ENCODE results near the gene CD244.

DNA sequence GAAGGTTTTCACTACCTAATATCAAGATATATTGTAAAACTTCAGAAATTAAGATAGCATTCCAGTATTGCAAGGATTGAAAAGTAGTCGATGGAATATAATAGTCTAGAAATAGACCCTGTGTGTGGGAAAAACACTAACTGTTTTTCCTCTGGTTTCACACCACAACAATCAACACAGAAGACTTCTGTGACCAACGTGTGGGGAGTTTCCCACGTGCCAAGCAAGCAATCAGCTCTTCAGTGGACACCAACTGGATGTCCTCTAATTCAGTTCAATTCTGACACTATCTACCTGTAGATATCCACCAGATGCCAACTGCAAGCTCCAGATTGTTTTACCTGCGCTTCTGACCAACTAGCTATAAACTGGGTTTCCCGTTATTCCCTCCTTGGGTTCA is 12.1 kb downstream of the CD244 start:
- TF ChIP-seq TAF1 (IDR thresholded peaks at IDR 0.05; ENCODE audit: low read depth), result no peak
- TF ChIP-seq EGR1 (IDR thresholded peaks at IDR 0.05), result no peak
- no peak for TF ChIP-seq TEAD4 (IDR thresholded peaks at IDR 0.05)
- no peak for TF ChIP-seq REST (IDR thresholded peaks at IDR 0.05; ENCODE audit: low read depth)
- no peak for TF ChIP-seq RAD21 (IDR thresholded peaks at IDR 0.05; ENCODE audit: low read depth)
- TF ChIP-seq YY1 (IDR thresholded peaks at IDR 0.05; ENCODE audit: low read depth), result no peak
- TF ChIP-seq FOXM1 (IDR thresholded peaks at IDR 0.05; ENCODE audit: borderline replicate concordance, low read depth), result no peak
- TF ChIP-seq CREB1 (IDR thresholded peaks at IDR 0.05; ENCODE audit: low read depth), result no peak
- TF ChIP-seq MAX (IDR thresholded peaks at IDR 0.05), result no peak
- no peak for TF ChIP-seq CEBPB (IDR thresholded peaks at IDR 0.05)
- TF ChIP-seq, protein P1, sequence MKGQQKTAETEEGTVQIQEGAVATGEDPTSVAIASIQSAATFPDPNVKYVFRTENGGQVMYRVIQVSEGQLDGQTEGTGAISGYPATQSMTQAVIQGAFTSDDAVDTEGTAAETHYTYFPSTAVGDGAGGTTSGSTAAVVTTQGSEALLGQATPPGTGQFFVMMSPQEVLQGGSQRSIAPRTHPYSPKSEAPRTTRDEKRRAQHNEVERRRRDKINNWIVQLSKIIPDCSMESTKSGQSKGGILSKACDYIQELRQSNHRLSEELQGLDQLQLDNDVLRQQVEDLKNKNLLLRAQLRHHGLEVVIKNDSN (IDR thresholded peaks at IDR 0.05), result no peak
